ENCODE results near the gene PTOV1. TPM values are rescaled to one million over a fixed set of nuclear protein-coding genes. Genes with fewer than 3 reads are reported as not detected.

PTOV1 gene
- total and polyA plus RNA-seq, 10 of the 15 experiments (the other 5 are each of a cell fraction or from before 2014, with no cell fraction given): 3.2 to 83.5 (median 22.3) TPM

DNA sequence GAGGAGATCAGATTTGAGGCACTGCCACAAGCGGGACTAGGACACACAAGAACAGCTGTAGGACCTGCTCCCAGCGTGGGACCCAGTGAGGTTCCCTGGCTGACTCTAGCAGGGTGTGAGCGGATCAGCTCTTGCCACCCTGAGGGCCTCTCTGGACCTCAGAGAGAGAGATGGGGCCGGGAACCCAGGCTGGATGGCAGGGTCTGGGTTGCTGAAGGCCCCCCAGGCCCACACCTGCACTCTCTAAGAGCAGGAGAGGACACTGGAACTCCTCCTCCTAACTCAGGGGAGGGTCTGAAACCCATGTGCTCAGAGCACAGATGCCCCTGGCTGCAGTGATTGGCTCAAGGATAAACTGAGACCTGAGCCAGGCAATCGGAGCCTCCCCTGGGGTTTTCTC, 59.2 kb downstream of the PTOV1 start:
- no peak overlapping the region for H3K9ac ChIP-seq (ENCODE audit: control insufficient read depth, insufficient read depth, low read length)
- WGBS (ENCODE audit: insufficient coverage, insufficient replicate concordance, low lambda C conversion rate, missing lambda C conversion rate): 86% methylated on average over 5 of the region's 5 CpGs
- no peaks in the 10 kb centered on the region; the same call in 2 of the 3 replicates for H3K9me3 ChIP-seq (replicated peaks; ENCODE audit: control insufficient read depth, insufficient read depth, low read length)
- 0 out of 2 replicates have a peak overlapping the region, but pooled peaks have one; percentile 5 for H3K4me2 ChIP-seq (ENCODE audit: control insufficient read depth, insufficient read depth)
- H3K4me3 ChIP-seq: no peak overlapping the region
- H3K27me3 ChIP-seq (replicated peaks in 1 of 2; ENCODE audit: control insufficient read depth in 2 of 2, insufficient read depth in 2 of 2, low read length in 1 of 2): no peaks in the 10 kb centered on the region
- ChIA-PET CTCF (interaction anchor here (0.9 to 9.0 kb wide), 3 partner anchors 8 to 18 kb away, joined by 5 to 71 read pairs (median 33); partner anchors contain the start of genes ATF5, IL4I1 and NUP62), SMC1A (ENCODE audit: uncharacterized antibody, unreplicated experiment) (interaction anchor here (1.1 to 8.8 kb wide), 4 partner anchors 10 to 22 kb away, joined by 3 to 110 read pairs (median 26); partner anchors contain the start of genes ATF5, IL4I1 and NUP62), RAD21 (ENCODE audit: unreplicated experiment) (interaction anchor here (1.9 to 4.9 kb wide), 3 partner anchors 13 to 22 kb away, joined by 9 to 40 read pairs (median 38); partner anchors contain the start of genes ATF5, IL4I1 and NUP62), POLR2A (interaction anchor here (1.9 to 6.6 kb wide), 5 partner anchors 10 to 33 kb away, joined by 4 to 116 read pairs (median 33); partner anchors contain the start of genes AKT1S1, ATF5, IL4I1 and NUP62)
- FAIRE-seq (no peak), DNase-seq (ENCODE audit: low read depth, low spot score) (no peak), ATAC-seq (no peak)
- in situ Hi-C loops (cut with MboI) (no loop called here), intact Hi-C loops (cut with micrococcal nuclease; ENCODE audit: unreplicated experiment) (no loop called here)
- peaks cover 72% of the 10 kb centered on the region for H3K4me1 ChIP-seq (ENCODE audit: control insufficient read depth, insufficient read depth, low read length)
- TF ChIP-seq EZH2 (IDR thresholded peaks at IDR 0.05; ENCODE audit: borderline replicate concordance, control insufficient read depth, low read depth, low read length) (no peak), HCFC1 (IDR thresholded peaks at IDR 0.05; ENCODE audit: low read length) (no peak), KDM1A (IDR thresholded peaks at IDR 0.05; ENCODE audit: borderline replicate concordance) (no peak), HDAC6 (IDR thresholded peaks at IDR 0.05; ENCODE audit: unreplicated experiment) (no peak), RAD21 (IDR thresholded peaks at IDR 0.05; ENCODE audit: insufficient read depth, low read depth, low read length) (no peak), ZNF217 (IDR thresholded peaks at IDR 0.05) (no peak), SPI1 (IDR thresholded peaks at IDR 0.05; ENCODE audit: borderline replicate concordance, insufficient read depth, low read depth, low read length) (no peak), CBX5 (IDR thresholded peaks at IDR 0.05; ENCODE audit: low read depth) (no peak), EGR1 (IDR thresholded peaks at IDR 0.05; ENCODE audit: borderline replicate concordance in 1 of 2, low read depth in 2 of 2, low read length in 2 of 2) (no peak), NFXL1 (IDR thresholded peaks at IDR 0.05; ENCODE audit: borderline replicate concordance) (no peak), ZNF274 (IDR thresholded peaks at IDR 0.05; ENCODE audit: insufficient read depth, insufficient read length) (no peak)
- TF ChIP-seq, protein P1, sequence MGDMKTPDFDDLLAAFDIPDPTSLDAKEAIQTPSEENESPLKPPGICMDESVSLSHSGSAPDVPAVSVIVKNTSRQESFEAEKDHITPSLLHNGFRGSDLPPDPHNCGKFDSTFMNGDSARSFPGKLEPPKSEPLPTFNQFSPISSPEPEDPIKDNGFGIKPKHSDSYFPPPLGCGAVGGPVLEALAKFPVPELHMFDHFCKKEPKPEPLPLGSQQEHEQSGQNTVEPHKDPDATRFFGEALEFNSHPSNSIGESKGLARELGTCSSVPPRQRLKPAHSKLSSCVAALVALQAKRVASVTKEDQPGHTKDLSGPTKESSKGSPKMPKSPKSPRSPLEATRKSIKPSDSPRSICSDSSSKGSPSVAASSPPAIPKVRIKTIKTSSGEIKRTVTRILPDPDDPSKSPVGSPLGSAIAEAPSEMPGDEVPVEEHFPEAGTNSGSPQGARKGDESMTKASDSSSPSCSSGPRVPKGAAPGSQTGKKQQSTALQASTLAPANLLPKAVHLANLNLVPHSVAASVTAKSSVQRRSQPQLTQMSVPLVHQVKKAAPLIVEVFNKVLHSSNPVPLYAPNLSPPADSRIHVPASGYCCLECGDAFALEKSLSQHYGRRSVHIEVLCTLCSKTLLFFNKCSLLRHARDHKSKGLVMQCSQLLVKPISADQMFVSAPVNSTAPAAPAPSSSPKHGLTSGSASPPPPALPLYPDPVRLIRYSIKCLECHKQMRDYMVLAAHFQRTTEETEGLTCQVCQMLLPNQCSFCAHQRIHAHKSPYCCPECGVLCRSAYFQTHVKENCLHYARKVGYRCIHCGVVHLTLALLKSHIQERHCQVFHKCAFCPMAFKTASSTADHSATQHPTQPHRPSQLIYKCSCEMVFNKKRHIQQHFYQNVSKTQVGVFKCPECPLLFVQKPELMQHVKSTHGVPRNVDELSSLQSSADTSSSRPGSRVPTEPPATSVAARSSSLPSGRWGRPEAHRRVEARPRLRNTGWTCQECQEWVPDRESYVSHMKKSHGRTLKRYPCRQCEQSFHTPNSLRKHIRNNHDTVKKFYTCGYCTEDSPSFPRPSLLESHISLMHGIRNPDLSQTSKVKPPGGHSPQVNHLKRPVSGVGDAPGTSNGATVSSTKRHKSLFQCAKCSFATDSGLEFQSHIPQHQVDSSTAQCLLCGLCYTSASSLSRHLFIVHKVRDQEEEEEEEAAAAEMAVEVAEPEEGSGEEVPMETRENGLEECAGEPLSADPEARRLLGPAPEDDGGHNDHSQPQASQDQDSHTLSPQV (IDR thresholded peaks at IDR 0.05): no peak
- TF ChIP-seq, protein P2, sequence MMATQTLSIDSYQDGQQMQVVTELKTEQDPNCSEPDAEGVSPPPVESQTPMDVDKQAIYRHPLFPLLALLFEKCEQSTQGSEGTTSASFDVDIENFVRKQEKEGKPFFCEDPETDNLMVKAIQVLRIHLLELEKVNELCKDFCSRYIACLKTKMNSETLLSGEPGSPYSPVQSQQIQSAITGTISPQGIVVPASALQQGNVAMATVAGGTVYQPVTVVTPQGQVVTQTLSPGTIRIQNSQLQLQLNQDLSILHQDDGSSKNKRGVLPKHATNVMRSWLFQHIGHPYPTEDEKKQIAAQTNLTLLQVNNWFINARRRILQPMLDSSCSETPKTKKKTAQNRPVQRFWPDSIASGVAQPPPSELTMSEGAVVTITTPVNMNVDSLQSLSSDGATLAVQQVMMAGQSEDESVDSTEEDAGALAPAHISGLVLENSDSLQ (IDR thresholded peaks at IDR 0.05): no peak
- peaks cover 26 to 33% of the 10 kb centered on the region in 2 experiments for H3K36me3 ChIP-seq (ENCODE audit: control insufficient read depth in 2 of 2, insufficient read depth in 2 of 2, low read length in 1 of 2)
- H3K27ac ChIP-seq (ENCODE audit: control insufficient read depth, insufficient read depth): peak overlapping the region; percentile 57; the same call in 1 of the 2 replicates
- H3K79me2 ChIP-seq (ENCODE audit: control insufficient read depth, insufficient read depth, low read length): peaks cover 60% of the 10 kb centered on the region
- BruUV-seq (replicated peaks): no TSS peak
- H2AFZ ChIP-seq (ENCODE audit: control insufficient read depth, low read depth, low read length): no peak overlapping the region
- peaks cover 3% of the 10 kb centered on the region; the same call in 1 of the 2 replicates for H4K20me1 ChIP-seq (ENCODE audit: control insufficient read depth, insufficient read depth)

Data from GM12878 (cell line).